ENCODE measurements around the gene RXRB. TPM values are rescaled to one million over a fixed set of nuclear protein-coding genes. Genes with fewer than 3 reads are reported as not detected.
A peak's percentile ranks its signal among the peaks of the same experiment; 100 is the strongest.

Gene RXRB
- polyA plus RNA-seq, 1 of the 3 experiments (the other 2 are of a cell fraction): 45.8 TPM

GRCh38 chr6:33207552-33208090, 7.2 kb upstream of the RXRB start:
- Histone ChIP-seq H3K4me3 (ENCODE audit: low read depth in 2 of 2, low read length in 1 of 2) (peak overlapping the region; percentile 90 to 94), H3K9ac (peak overlapping the region; percentile 95), H3K27me3 (ENCODE audit: insufficient read depth) (no peaks in the 10 kb centered on the region), H3K27ac (ENCODE audit: low read depth in 2 of 2, low read length in 1 of 2) (peak overlapping the region; percentile 88 to 91), H3K9me2 (no peaks in the 10 kb centered on the region), H3F3A (replicated peaks; ENCODE audit: insufficient read depth) (peaks cover 21% of the 10 kb centered on the region), H3K4me1 (ENCODE audit: control insufficient read depth in 1 of 2, insufficient read depth in 2 of 2, low read depth in 1 of 2, low read length in 1 of 2) (peaks cover 19 to 35% of the 10 kb centered on the region in 2 experiments), H3K9me3 (no peaks in the 10 kb centered on the region), H2AFZ (ENCODE audit: low read depth) (peak overlapping the region; percentile 86), H3K4me2 (peak overlapping the region; percentile 96), H4K20me1 (ENCODE audit: insufficient read depth) (no peaks in the 10 kb centered on the region), H3K79me2 (ENCODE audit: insufficient read depth) (peaks cover 28% of the 10 kb centered on the region), H3K36me3 (replicated peaks in 1 of 2; ENCODE audit: control insufficient read depth in 1 of 2, insufficient read depth in 2 of 2, low read length in 1 of 2) (peaks cover 18 to 32% of the 10 kb centered on the region in 2 experiments)
- 3% methylated on average over 29 of the region's 29 CpGs for WGBS (ENCODE audit: low lambda C conversion rate)
- ChIA-PET POLR2A (interaction anchor here (1.0 to 2.4 kb wide), 3 partner anchors 8 to 64 kb away, joined by 3 to 18 read pairs (median 9); partner anchors contain the start of genes RPS18 and VPS52), CTCF (interaction anchor here (1.0 to 3.4 kb wide), 5 partner anchors 9 to 193 kb away, joined by 3 to 27 read pairs (median 5); no protein-coding TSS in a partner anchor)
- DNase-seq: peak; percentile 81
- TF ChIP-seq TCF12 (IDR thresholded peaks at IDR 0.05): no peak
- TF ChIP-seq MAX (IDR thresholded peaks at IDR 0.05; ENCODE audit: low read depth): peak; percentile 52
- TF ChIP-seq REST (IDR thresholded peaks at IDR 0.05; ENCODE audit: low read depth, low read length): 0 out of 2 replicates have a peak, but pooled peaks have one; percentile 1
- TF ChIP-seq YY1 (IDR thresholded peaks at IDR 0.05; ENCODE audit: low read depth): peak; percentile 37; the same call in 1 of the 2 replicates
- TF ChIP-seq CHD2 (IDR thresholded peaks at IDR 0.05; ENCODE audit: low read length, partially characterized antibody): peak; percentile 59

GRCh38 chr6:33206864-33207551, 6.5 kb upstream of the RXRB start:
- Histone ChIP-seq H3K36me3 (replicated peaks in 1 of 2; ENCODE audit: control insufficient read depth in 1 of 2, insufficient read depth in 2 of 2, low read length in 1 of 2) (peaks cover 24 to 36% of the 10 kb centered on the region in 2 experiments), H3K4me1 (ENCODE audit: control insufficient read depth in 1 of 2, insufficient read depth in 2 of 2, low read depth in 1 of 2, low read length in 1 of 2) (peaks cover 24 to 34% of the 10 kb centered on the region in 2 experiments), H3K27ac (ENCODE audit: low read depth in 2 of 2, low read length in 1 of 2) (peak overlapping the region in 1 of 2 experiments; percentile 91; a peak in 3 of 4 replicates), H3K9ac (peak overlapping the region; percentile 95), H3F3A (replicated peaks; ENCODE audit: insufficient read depth) (peaks cover 21% of the 10 kb centered on the region), H3K9me2 (no peaks in the 10 kb centered on the region), H3K79me2 (ENCODE audit: insufficient read depth) (peaks cover 34% of the 10 kb centered on the region), H3K4me3 (ENCODE audit: low read depth in 2 of 2, low read length in 1 of 2) (peak overlapping the region; percentile 90 to 94), H2AFZ (ENCODE audit: low read depth) (no peak overlapping the region), H3K4me2 (peak overlapping the region; percentile 96), H3K27me3 (ENCODE audit: insufficient read depth) (no peaks in the 10 kb centered on the region), H3K9me3 (no peaks in the 10 kb centered on the region), H4K20me1 (ENCODE audit: insufficient read depth) (no peaks in the 10 kb centered on the region)
- DNase-seq: peak; percentile 21
- TF ChIP-seq SMC3 (IDR thresholded peaks at IDR 0.05; ENCODE audit: low read depth, low read length) (no peak), RAD21 (IDR thresholded peaks at IDR 0.05; ENCODE audit: low read length) (no peak), FOSL2 (IDR thresholded peaks at IDR 0.05; ENCODE audit: borderline replicate concordance, low read depth) (no peak), CTCF (IDR thresholded peaks at IDR 0.05) (no peak), YY1 (IDR thresholded peaks at IDR 0.05; ENCODE audit: low read depth) (no peak), CHD2 (IDR thresholded peaks at IDR 0.05; ENCODE audit: low read length, partially characterized antibody) (no peak), MEF2A (IDR thresholded peaks at IDR 0.05; ENCODE audit: borderline replicate concordance, low read depth) (no peak), NFIC (IDR thresholded peaks at IDR 0.05; ENCODE audit: borderline replicate concordance) (no peak), TAF1 (IDR thresholded peaks at IDR 0.05; ENCODE audit: borderline replicate concordance, low read depth, low read length) (no peak), JUND (IDR thresholded peaks at IDR 0.05) (no peak), NRF1 (IDR thresholded peaks at IDR 0.05; ENCODE audit: low read depth, low read length) (no peak), SIN3A (IDR thresholded peaks at IDR 0.05; ENCODE audit: borderline replicate concordance, low read depth, low read length) (no peak)
- CTCF ChIA-PET: interaction anchor here (1.2 to 3.4 kb wide), 3 partner anchors 8 to 71 kb away, joined by 3 to 27 read pairs (median 8); no protein-coding TSS in a partner anchor
- WGBS (ENCODE audit: low lambda C conversion rate): 66% methylated on average over 16 of the region's 20 CpGs
- POLR2A ChIA-PET: interaction anchor here (2.4 kb wide), 1 partner anchor 42 kb away, joined by 18 read pairs; no protein-coding TSS in a partner anchor

Measured in SK-N-SH (cell line).